Chondrocyte (in vitro differentiated cells): Measurements from ENCODE around the gene PRPS2. TPM values are rescaled to one million over a fixed set of nuclear protein-coding genes. Genes with fewer than 3 reads are reported as not detected.

ENCODE experiments used
- DNase-seq: peaks from one replicate; pipeline ENCODE4 v3.0.0; 2021; ENCODE audit warnings: mixed read lengths, low spot score
- H3K27ac Mint-ChIP-seq: one replicate; pipeline ENCODE4 v1.8.0; 2021; ENCODE audit warnings: mild to moderate bottlenecking, moderate library complexity, mixed read lengths; ENCODE audit not compliant: unreplicated experiment
- H3K27me3 Mint-ChIP-seq: 2 replicates; pipeline ENCODE4 v1.8.0; 2021; ENCODE audit warnings: low read depth, mixed read lengths
- H3K36me3 Mint-ChIP-seq: 2 replicates; pipeline ENCODE4 v1.8.0; 2021; ENCODE audit warnings: low read depth, mixed read lengths
- H3K4me1 Mint-ChIP-seq: 2 replicates; pipeline ENCODE4 v1.8.0; 2021; ENCODE audit warnings: low read depth, mild to moderate bottlenecking, mixed read lengths
- H3K4me3 Mint-ChIP-seq: one replicate; pipeline ENCODE4 v1.8.0; 2021; ENCODE audit warnings: mild to moderate bottlenecking, moderate library complexity, mixed read lengths; ENCODE audit not compliant: unreplicated experiment
- H3K9me3 Mint-ChIP-seq: 2 replicates; pipeline ENCODE4 v1.8.0; 2021; ENCODE audit warnings: low read depth, mixed read lengths
- CTCF ChIP-seq: fragments of 200-600 bp; sonication (generic); IDR thresholded peaks from 2 replicates; pipeline ENCODE4 v1.5.0; 2021; ENCODE audit warnings: antibody characterized with exemption, mild to moderate bottlenecking, moderate library complexity
- long read RNA-seq: library from polyadenylated mRNA; stranded (forward); transcript quantifications from one replicate; pipeline ENCODE4 v2.0.0, GENCODE V29; 2021
- total RNA-seq: library from RNA; stranded (reverse); gene quantifications from 3 replicates; pipeline ENCODE4 v1.2.1, GENCODE V29; 2021

Gene PRPS2
- total RNA-seq = 9.6 to 17.2 TPM (median 9.9 TPM) in 3 replicates
- long read RNA-seq, transcript PRPS2-202 (7 exons, 2,511 nt) = major isoform, 8 of 16 reads
- long read RNA-seq, partial matches to known transcripts = 3 of 16 reads
- long read RNA-seq, other reads (novel, unspliced or antisense) = 1 of 16 reads

GRCh38 chrX:12791257-12792228 is at the start of gene PRPS2:
PRPS2 (plus strand) TSS chrX:12791412; CDS start chrX:12791498, 86 bp downstream.
- peaks cover 11% of the 10 kb centered on the region for H3K9me3 Mint-ChIP-seq
- H3K4me1 Mint-ChIP-seq = no peaks in the 10 kb centered on the region
- DNase-seq = no peak
- H3K27me3 Mint-ChIP-seq = peaks cover 2% of the 10 kb centered on the region
- H3K4me3 Mint-ChIP-seq = peak within 1 kb of the TSS; percentile 78
- no peak within 1 kb of the TSS for H3K27ac Mint-ChIP-seq
- no peak for TF ChIP-seq CTCF
- no peaks in the 10 kb centered on the region for H3K36me3 Mint-ChIP-seq

GRCh38 chrX:12741416-12741815 is 49.8 kb upstream of the PRPS2 start:
- peaks cover 3% of the 10 kb centered on the region for H3K9me3 Mint-ChIP-seq
- no peaks in the 10 kb centered on the region for H3K4me1 Mint-ChIP-seq
- no peak overlapping the region for H3K27ac Mint-ChIP-seq
- peaks cover 3% of the 10 kb centered on the region for H3K27me3 Mint-ChIP-seq
- no peak for TF ChIP-seq CTCF
- no peaks in the 10 kb centered on the region for H3K36me3 Mint-ChIP-seq
- H3K4me3 Mint-ChIP-seq = no peak overlapping the region
- no peak for DNase-seq

GRCh38 chrX:12747433-12747832 is 43.8 kb upstream of the PRPS2 start:
- Mint-ChIP-seq H3K9me3 (peaks cover 9% of the 10 kb centered on the region), H3K27ac (no peak overlapping the region), H3K36me3 (no peaks in the 10 kb centered on the region), H3K27me3 (peaks cover 3% of the 10 kb centered on the region), H3K4me1 (no peaks in the 10 kb centered on the region), H3K4me3 (no peak overlapping the region)
- TF ChIP-seq CTCF = no peak
- no peak for DNase-seq

- H3K9me3 Mint-ChIP-seq = peaks cover 19% of the 10 kb centered on the region
- H3K4me3 Mint-ChIP-seq = no peak overlapping the region
- no peak for DNase-seq
- no peak for TF ChIP-seq CTCF
- H3K36me3 Mint-ChIP-seq = peaks cover 2% of the 10 kb centered on the region
- H3K27me3 Mint-ChIP-seq = no peaks in the 10 kb centered on the region
- no peak overlapping the region for H3K27ac Mint-ChIP-seq
- H3K4me1 Mint-ChIP-seq = no peaks in the 10 kb centered on the region
These were observed 39.3 kb upstream of the PRPS2 start for GRCh38 chrX:12751887-12752286.

GRCh38 chrX:12753366-12753765 is 37.8 kb upstream of the PRPS2 start:
- H3K9me3 Mint-ChIP-seq = peaks cover 21% of the 10 kb centered on the region
- H3K4me3 Mint-ChIP-seq = no peak overlapping the region
- no peak for DNase-seq

More at GRCh38 chrX:12753366-12753765, 37.8 kb upstream of the PRPS2 start:
- Mint-ChIP-seq H3K27ac (no peak overlapping the region), H3K27me3 (no peaks in the 10 kb centered on the region), H3K4me1 (no peaks in the 10 kb centered on the region), H3K36me3 (peaks cover 2% of the 10 kb centered on the region)
- TF ChIP-seq CTCF = no peak
